B cell (primary cell): ENCODE results near the gene TDRKH. TPM values are rescaled to one million over a fixed set of nuclear protein-coding genes. Genes with fewer than 3 reads are reported as not detected.

Source experiments
- ATAC-seq: fragments of 200-7000 bp; cut with Tn5 transposase; one replicate; pipeline ENCODE4 v1.10.0; 2021; ENCODE audit warnings: low read depth, mild to moderate bottlenecking, moderate number of reproducible peaks, moderate library complexity
- CTCF ChIA-PET: fragments of 350-600 bp; sonication (Branson Sonifier 250); formaldehyde crosslinking; loops from one replicate; lab custom pipeline; 2021; ENCODE audit warnings: antibody characterized with exemption, inconsistent platforms; lab: Charles Lee
- POLR2A ChIA-PET: fragments of 350-600 bp; sonication (Branson Sonifier 250); formaldehyde crosslinking; loops from one replicate; lab custom pipeline; 2021; ENCODE audit warnings: antibody characterized with exemption; lab: Charles Lee
- DNase-seq: peaks from one replicate; pipeline ENCODE4 v3.0.0; 2013
- H2AFZ ChIP-seq: 2 replicates; pipeline ENCODE4 v1.6.1; 2012; ENCODE audit warnings: mild to moderate bottlenecking, low read depth, low read length; ENCODE audit not compliant: insufficient read depth, poor library complexity, severe bottlenecking
- H3K27ac ChIP-seq, 2 donors: 1 replicate in 1 of 2; 2 replicates in 1 of 2; pipeline ENCODE4 v1.5.1; 2012 to 2013; ENCODE audit warnings: low read length in 2 of 2, mild to moderate bottlenecking in 2 of 2, moderate library complexity in 1 of 2
- H3K27me3 ChIP-seq, 4 experiments: fragments of 200-600 bp in 1 of 4; sonication (generic) in 1 of 4; replicated peaks in 1 of 4; 1 replicate in 2 of 4; 2 replicates in 2 of 4; pipeline versions ENCODE4 v1.6.1 to v1.7.0; 2013 to 2016; ENCODE audit warnings: low read length in 3 of 4, mild to moderate bottlenecking in 2 of 4, mixed read lengths in 1 of 4, moderate library complexity in 1 of 4; ENCODE audit not compliant: insufficient read depth in 4 of 4, control insufficient read depth in 3 of 4; ENCODE audit errors: control extremely low read depth in 1 of 4
- H3K36me3 ChIP-seq, 2 experiments: replicated peaks in 1 of 2; 1 replicate in 1 of 2; 2 replicates in 1 of 2; pipeline versions ENCODE4 v1.6.1 to v1.7.1; 2013; ENCODE audit warnings: low read length in 1 of 2; ENCODE audit not compliant: insufficient read depth in 2 of 2, control insufficient read depth in 1 of 2; ENCODE audit errors: control extremely low read depth in 1 of 2, extremely low read depth in 1 of 2
- H3K4me1 ChIP-seq, 2 donors: fragments of 200-600 bp in 1 of 2; sonication (generic) in 1 of 2; 1 replicate in 1 of 2; 2 replicates in 1 of 2; pipeline versions ENCODE4 v1.5.1 to v1.6.1; 2013 to 2017; ENCODE audit warnings: low read length in 2 of 2; ENCODE audit not compliant: control insufficient read depth in 2 of 2, insufficient read depth in 2 of 2
- H3K4me2 ChIP-seq: replicated peaks from 2 replicates; pipeline ENCODE3; 2012; ENCODE audit warnings: mild to moderate bottlenecking, low read depth, low read length; ENCODE audit not compliant: poor library complexity, severe bottlenecking
- H3K4me3 ChIP-seq, 5 experiments: fragments of 200-600 bp in 1 of 5; sonication (generic) in 1 of 5; 1 replicate in 3 of 5; 2 replicates in 2 of 5; pipeline versions ENCODE4 v1.5.1 to v1.7.0; 2011 to 2016; ENCODE audit warnings: low read length in 4 of 5, mild to moderate bottlenecking in 4 of 5, low read depth in 2 of 5, control low read depth in 1 of 5, moderate library complexity in 1 of 5; ENCODE audit not compliant: insufficient read depth in 1 of 5; ENCODE audit errors: control extremely low read depth in 1 of 5, extremely low read depth in 1 of 5
- H3K79me2 ChIP-seq: fragments of 200-600 bp; sonication (generic); one replicate; pipeline ENCODE4 v1.6.0; 2016; ENCODE audit warnings: low read length; ENCODE audit not compliant: control insufficient read depth, insufficient read depth
- H3K9ac ChIP-seq: fragments of 200-600 bp; sonication (generic); 2 replicates; pipeline ENCODE4 v1.6.1; 2017; ENCODE audit warnings: mild to moderate bottlenecking, low read length, moderate library complexity
- H3K9me3 ChIP-seq, 3 donors: one replicate each; pipeline versions ENCODE4 v1.6.1 to v1.7.1; 2013; ENCODE audit warnings: low read length in 2 of 3; ENCODE audit not compliant: control insufficient read depth in 2 of 3, insufficient read depth in 1 of 3; ENCODE audit errors: control extremely low read depth in 1 of 3
- H4K20me1 ChIP-seq: 2 replicates; pipeline ENCODE4 v1.6.0; 2012; ENCODE audit warnings: mild to moderate bottlenecking, low read length; ENCODE audit not compliant: insufficient read depth, control insufficient read depth, poor library complexity, severe bottlenecking
- H3K27ac Mint-ChIP-seq: one replicate; pipeline ENCODE4 v1.8.0; 2021; ENCODE audit warnings: mixed read lengths
- H3K27me3 Mint-ChIP-seq: one replicate; pipeline ENCODE4 v1.8.0; 2021; ENCODE audit warnings: mixed read lengths
- H3K4me1 Mint-ChIP-seq: one replicate; pipeline ENCODE4 v1.8.0; 2021; ENCODE audit warnings: mixed read lengths
- H3K4me3 Mint-ChIP-seq: one replicate; pipeline ENCODE4 v1.8.0; 2021; ENCODE audit warnings: mixed read lengths
- H3K9me3 Mint-ChIP-seq: one replicate; pipeline ENCODE4 v1.8.0; 2022; ENCODE audit warnings: mixed read lengths; ENCODE audit not compliant: insufficient read depth
- CTCF ChIP-seq: fragments of 200-600 bp; IDR thresholded peaks from one replicate; pipeline ENCODE4 v1.8.0; 2022; ENCODE audit warnings: antibody characterized with exemption, mild to moderate bottlenecking
- EZH2 ChIP-seq: IDR thresholded peaks from 2 replicates; pipeline ENCODE4 v1.6.1; 2012; ENCODE audit warnings: borderline replicate concordance, low read depth, mild to moderate bottlenecking, moderate library complexity, low read length; ENCODE audit not compliant: insufficient read depth, poor library complexity, severe bottlenecking
- WGBS: methylation state at CpG from one replicate; pipeline ENCODE4 v1.1.5; 2013; ENCODE audit warnings: missing lambda C conversion rate; ENCODE audit not compliant: insufficient coverage; 5-methylcytosine and 5-hydroxymethylcytosine counted together
- intact Hi-C: fragments of 100-400 bp; cut with micrococcal nuclease; formaldehyde crosslinking; loops from one replicate; pipeline ENCODE4 v1.10.0; 2022
- polyA plus RNA-seq: library from polyadenylated mRNA; depleted of rRNA; stranded (reverse); fragments of >200 nt; gene quantifications from 2 replicates; pipeline ENCODE4 v1.2.3, GENCODE V29; 2012
- total RNA-seq, 2 donors: library from RNA; stranded (reverse); fragments of 120-200 nt in 1 of 2; gene quantifications; 1 replicate in 1 of 2; 2 replicates in 1 of 2; pipeline versions ENCODE4 v1.2.3 to v1.2.4, GENCODE V29; 2013 to 2022

The TDRKH gene
- total and polyA plus RNA-seq, 2 donors (not counting 1 experiment from before 2014, with no cell fraction given): 2.0 to 13.3 TPM

- no peak overlapping the region for H2AFZ ChIP-seq
- H3K27me3 Mint-ChIP-seq: peaks cover 66% of the 10 kb centered on the region
- H3K9me3 ChIP-seq: no peaks in the 10 kb centered on the region
- DNase-seq: no peak
- ChIA-PET CTCF (interaction anchor here (0.7 to 1.7 kb wide), 3 partner anchors 102 to 135 kb away, joined by 3 to 4 read pairs (median 4); no protein-coding TSS in a partner anchor), POLR2A (no interaction called here)
- no peak overlapping the region for H3K27ac Mint-ChIP-seq
- no peaks in the 10 kb centered on the region for H3K4me1 ChIP-seq
- no peak overlapping the region for H3K4me3 Mint-ChIP-seq
- no peak overlapping the region for H3K4me3 ChIP-seq
- H3K27ac ChIP-seq: no peak overlapping the region
- no peaks in the 10 kb centered on the region for H3K9me3 Mint-ChIP-seq
- H3K4me2 ChIP-seq: no peak overlapping the region
- H3K79me2 ChIP-seq: no peaks in the 10 kb centered on the region
- intact Hi-C loops: loop anchor here (10.0 kb wide), 1 partner anchor 105 kb away; the partner anchor contains the start of genes C2CD4D and RORC
- H3K27me3 ChIP-seq: peaks cover 0 to 35% (median 18%) of the 10 kb centered on the region in 4 experiments
- no peaks in the 10 kb centered on the region for H3K4me1 Mint-ChIP-seq
- H3K36me3 ChIP-seq: no peaks in the 10 kb centered on the region
- no peak overlapping the region for H3K9ac ChIP-seq
- TF ChIP-seq EZH2 (no peak), CTCF (no peak)
- no peaks in the 10 kb centered on the region for H4K20me1 ChIP-seq
- ATAC-seq: no peak
- WGBS: 76% methylated on average over 10 of the region's 10 CpGs
Observed at GRCh38 chr1:151729157-151729965, 60.9 kb downstream of the TDRKH start.
